ENCODE data around the gene PHOX2A. TPM values are rescaled to one million over a fixed set of nuclear protein-coding genes. Genes with fewer than 3 reads are reported as not detected.

PHOX2A gene
- total RNA-seq, 2 experiments from 2014 or later, result not detected

GRCh38 chr11:72236774-72237111, 7.2 kb downstream of the PHOX2A start:
- CTCF ChIA-PET, result interaction anchor here (0.9 to 2.9 kb wide), 7 partner anchors 11 to 259 kb away, joined by 3 to 14 read pairs (median 5); partner anchors contain the start of gene INPPL1
- no peak for DNase-seq
- H3K27ac Mint-ChIP-seq, result no peak overlapping the region
- peaks cover 12% of the 10 kb centered on the region for H3K4me1 Mint-ChIP-seq
- H3K36me3 Mint-ChIP-seq (ENCODE audit: low read depth), result peaks cover 45% of the 10 kb centered on the region
- POLR2A ChIA-PET, result interaction anchor here (0.8 to 2.0 kb wide), 3 partner anchors 9 to 13 kb away, joined by 3 to 8 read pairs (median 3); partner anchors contain the start of gene INPPL1
- no peaks in the 10 kb centered on the region for H3K9me3 Mint-ChIP-seq
- H3K4me3 Mint-ChIP-seq, result no peak overlapping the region
- H3K27me3 Mint-ChIP-seq, result peaks cover 25% of the 10 kb centered on the region

- DNase-seq, result no peak
- Mint-ChIP-seq H3K4me3 (no peak overlapping the region), H3K4me1 (peaks cover 12% of the 10 kb centered on the region), H3K27me3 (peaks cover 20% of the 10 kb centered on the region), H3K36me3 (ENCODE audit: low read depth) (peaks cover 50% of the 10 kb centered on the region), H3K27ac (no peak overlapping the region), H3K9me3 (no peaks in the 10 kb centered on the region)
- POLR2A ChIA-PET, result interaction anchor here (0.6 to 2.0 kb wide), 4 partner anchors 8 to 13 kb away, joined by 3 to 8 read pairs (median 3); partner anchors contain the start of gene INPPL1
- CTCF ChIA-PET, result interaction anchor here (0.7 to 2.9 kb wide), 7 partner anchors 13 to 259 kb away, joined by 3 to 11 read pairs (median 5); no protein-coding TSS in a partner anchor
Observed at GRCh38 chr11:72236083-72236697, 7.8 kb downstream of the PHOX2A start.

GRCh38 chr11:72235351-72236057, 8.5 kb downstream of the PHOX2A start:
- Mint-ChIP-seq H3K36me3 (ENCODE audit: low read depth) (peaks cover 52% of the 10 kb centered on the region), H3K9me3 (no peaks in the 10 kb centered on the region), H3K27ac (no peak overlapping the region), H3K4me3 (no peak overlapping the region), H3K4me1 (peaks cover 7% of the 10 kb centered on the region), H3K27me3 (peaks cover 13% of the 10 kb centered on the region)
- CTCF ChIA-PET, result interaction anchor here (0.7 to 2.9 kb wide), 4 partner anchors 25 to 258 kb away, joined by 3 to 11 read pairs (median 4); no protein-coding TSS in a partner anchor
- POLR2A ChIA-PET, result interaction anchor here (0.6 to 2.0 kb wide), 3 partner anchors 7 to 12 kb away, joined by 3 to 8 read pairs (median 3); partner anchors contain the start of gene INPPL1
- no peak for DNase-seq

DNA sequence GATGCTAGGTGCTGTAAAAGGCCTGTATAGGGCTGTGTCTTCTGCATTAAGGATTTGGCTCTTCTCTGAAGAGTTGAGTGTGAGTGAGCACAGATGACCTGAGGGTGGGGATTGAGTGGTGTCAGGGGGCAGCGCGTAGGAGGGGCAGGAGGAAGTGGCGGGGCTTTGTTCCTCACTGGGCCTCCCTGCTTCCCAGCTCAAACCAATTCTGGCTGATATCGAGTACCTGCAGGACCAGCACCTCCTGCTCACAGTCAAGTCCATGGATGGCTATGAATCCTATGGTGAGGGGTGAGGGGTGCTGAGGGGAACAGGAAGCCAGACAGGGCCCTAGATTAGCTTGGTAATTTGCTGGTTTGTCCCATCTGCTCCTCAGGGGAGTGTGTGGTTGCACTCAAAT, 9.1 kb downstream of the PHOX2A start:
- DNase-seq, result no peak
- Mint-ChIP-seq H3K9me3 (no peaks in the 10 kb centered on the region), H3K27ac (no peak overlapping the region), H3K36me3 (ENCODE audit: low read depth) (peaks cover 49% of the 10 kb centered on the region), H3K27me3 (peaks cover 9% of the 10 kb centered on the region), H3K4me1 (peaks cover 4% of the 10 kb centered on the region), H3K4me3 (no peak overlapping the region)
- CTCF ChIA-PET, result no interaction called here
- POLR2A ChIA-PET, result no interaction called here

- peak overlapping the region; percentile 38 for H3K27ac Mint-ChIP-seq
- POLR2A ChIA-PET, result no interaction called here
- H3K4me3 Mint-ChIP-seq, result no peak overlapping the region
- CTCF ChIA-PET, result no interaction called here
- H3K9me3 Mint-ChIP-seq, result no peaks in the 10 kb centered on the region
- DNase-seq, result no peak
- peaks cover 4% of the 10 kb centered on the region for H3K4me1 Mint-ChIP-seq
- peaks cover 9% of the 10 kb centered on the region for H3K27me3 Mint-ChIP-seq
- peaks cover 53% of the 10 kb centered on the region for H3K36me3 Mint-ChIP-seq (ENCODE audit: low read depth)
Observed at GRCh38 chr11:72234514-72234830, 9.5 kb downstream of the PHOX2A start.

GRCh38 chr11:72233773-72234513, 10.0 kb downstream of the PHOX2A start:
- POLR2A ChIA-PET, result no interaction called here
- H3K36me3 Mint-ChIP-seq (ENCODE audit: low read depth), result peaks cover 58% of the 10 kb centered on the region
- CTCF ChIA-PET, result no interaction called here

GRCh38 chr11:72233056-72233772, 10.8 kb downstream of the PHOX2A start:
- no peak overlapping the region for H3K27ac Mint-ChIP-seq
- POLR2A ChIA-PET, result no interaction called here
- H3K4me1 Mint-ChIP-seq, result no peaks in the 10 kb centered on the region
- no peaks in the 10 kb centered on the region for H3K9me3 Mint-ChIP-seq
- peaks cover 60% of the 10 kb centered on the region for H3K36me3 Mint-ChIP-seq (ENCODE audit: low read depth)
- no peak for DNase-seq
- no peak overlapping the region for H3K4me3 Mint-ChIP-seq
- H3K27me3 Mint-ChIP-seq, result peaks cover under 1% of the 10 kb centered on the region
- CTCF ChIA-PET, result no interaction called here

More at GRCh38 chr11:72233773-72234513, 10.0 kb downstream of the PHOX2A start:
- H3K4me1 Mint-ChIP-seq, result peaks cover under 1% of the 10 kb centered on the region
- peaks cover 4% of the 10 kb centered on the region for H3K27me3 Mint-ChIP-seq
- H3K9me3 Mint-ChIP-seq, result no peaks in the 10 kb centered on the region
- H3K4me3 Mint-ChIP-seq, result no peak overlapping the region
- DNase-seq, result peak; percentile 6
- no peak overlapping the region for H3K27ac Mint-ChIP-seq

DNA sequence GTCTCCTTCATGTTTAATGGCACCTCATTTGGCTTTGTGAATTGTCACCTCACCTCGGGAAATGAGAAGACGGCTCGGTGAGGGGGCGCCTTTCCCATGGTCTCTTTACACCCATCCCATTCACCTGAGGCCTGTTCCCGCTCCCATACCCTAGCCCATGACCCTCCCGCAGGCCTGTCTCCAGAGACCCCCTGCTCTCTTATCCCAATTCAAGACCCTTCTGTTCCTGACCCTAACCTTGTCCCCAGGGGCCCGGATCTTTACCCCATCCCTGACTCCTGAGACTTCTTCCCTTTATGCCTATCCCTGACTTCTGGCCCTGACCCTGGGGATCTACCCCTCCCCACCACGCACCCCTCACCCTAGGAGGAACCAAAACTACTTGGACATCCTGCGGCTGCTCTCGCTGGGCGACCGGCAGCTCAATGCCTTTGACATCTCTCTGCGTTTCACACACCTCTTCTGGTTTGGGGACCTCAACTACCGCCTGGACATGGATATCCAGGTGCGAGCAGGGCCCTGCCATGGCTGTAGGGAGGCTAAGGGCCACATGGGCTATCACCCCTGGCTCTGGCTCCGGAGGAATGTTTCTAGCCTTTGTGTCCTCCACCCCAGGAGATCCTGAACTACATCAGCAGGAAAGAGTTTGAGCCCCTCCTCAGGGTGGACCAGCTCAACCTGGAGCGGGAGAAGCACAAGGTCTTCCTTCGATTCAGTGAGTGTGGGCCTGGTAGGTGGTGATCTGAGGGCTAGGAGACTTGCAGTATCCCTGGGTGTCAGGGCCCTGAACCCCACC, 11.5 kb downstream of the PHOX2A start:
- Mint-ChIP-seq H3K9me3 (no peaks in the 10 kb centered on the region), H3K27ac (no peak overlapping the region), H3K36me3 (ENCODE audit: low read depth) (peaks cover 58% of the 10 kb centered on the region), H3K4me1 (no peaks in the 10 kb centered on the region), H3K27me3 (no peaks in the 10 kb centered on the region), H3K4me3 (no peak overlapping the region)
- POLR2A ChIA-PET, result no interaction called here
- CTCF ChIA-PET, result no interaction called here
- no peak for DNase-seq

DNA sequence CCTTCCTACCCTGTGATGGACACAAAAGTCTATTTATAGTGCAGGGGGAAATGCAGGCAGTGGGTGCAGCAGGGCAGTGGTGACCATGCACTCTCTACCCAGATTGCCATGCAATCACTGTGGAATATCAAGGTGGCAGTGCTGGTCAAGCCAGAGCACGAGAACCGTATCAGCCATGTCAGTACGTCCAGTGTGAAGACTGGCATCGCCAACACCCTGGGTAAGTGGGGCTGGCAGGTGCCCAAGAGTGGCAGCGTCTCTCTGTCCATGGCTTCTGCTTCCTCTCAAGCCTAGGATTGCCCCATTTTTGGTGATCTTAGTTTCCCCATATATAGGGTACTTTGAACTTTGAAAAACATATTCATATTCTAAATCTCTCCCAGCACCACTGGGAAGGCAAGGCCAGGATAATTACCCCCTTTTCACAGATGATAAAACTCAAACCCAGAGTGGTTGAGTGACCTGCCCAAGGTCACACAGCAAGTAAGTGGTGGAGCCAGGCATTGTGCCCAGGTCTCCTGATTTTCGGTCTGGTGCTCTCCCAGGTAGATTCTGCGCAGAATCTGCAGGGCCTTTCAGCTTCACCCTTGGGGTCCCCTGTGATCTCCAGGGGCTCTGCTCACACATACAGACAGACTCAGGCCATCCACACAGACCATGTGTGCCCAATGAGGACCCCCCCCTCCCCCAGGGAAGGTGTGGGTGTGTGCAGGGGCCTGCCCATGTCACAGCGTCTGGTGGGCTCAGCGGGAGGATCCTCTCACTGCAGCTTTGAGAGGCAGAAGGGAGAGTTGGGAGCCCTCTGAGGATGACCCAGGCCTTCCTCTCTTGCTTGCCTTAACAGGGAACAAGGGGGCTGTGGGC, 12.3 kb downstream of the PHOX2A start:
- POLR2A ChIA-PET, result interaction anchor here (0.7 kb wide), 1 partner anchor 11 kb away, joined by 3 read pairs; no protein-coding TSS in a partner anchor
- Mint-ChIP-seq H3K4me3 (no peak overlapping the region), H3K27me3 (no peaks in the 10 kb centered on the region), H3K4me1 (no peaks in the 10 kb centered on the region), H3K27ac (no peak overlapping the region), H3K36me3 (ENCODE audit: low read depth) (peaks cover 51% of the 10 kb centered on the region), H3K9me3 (no peaks in the 10 kb centered on the region)
- CTCF ChIA-PET, result no interaction called here
- DNase-seq, result no peak

DNA sequence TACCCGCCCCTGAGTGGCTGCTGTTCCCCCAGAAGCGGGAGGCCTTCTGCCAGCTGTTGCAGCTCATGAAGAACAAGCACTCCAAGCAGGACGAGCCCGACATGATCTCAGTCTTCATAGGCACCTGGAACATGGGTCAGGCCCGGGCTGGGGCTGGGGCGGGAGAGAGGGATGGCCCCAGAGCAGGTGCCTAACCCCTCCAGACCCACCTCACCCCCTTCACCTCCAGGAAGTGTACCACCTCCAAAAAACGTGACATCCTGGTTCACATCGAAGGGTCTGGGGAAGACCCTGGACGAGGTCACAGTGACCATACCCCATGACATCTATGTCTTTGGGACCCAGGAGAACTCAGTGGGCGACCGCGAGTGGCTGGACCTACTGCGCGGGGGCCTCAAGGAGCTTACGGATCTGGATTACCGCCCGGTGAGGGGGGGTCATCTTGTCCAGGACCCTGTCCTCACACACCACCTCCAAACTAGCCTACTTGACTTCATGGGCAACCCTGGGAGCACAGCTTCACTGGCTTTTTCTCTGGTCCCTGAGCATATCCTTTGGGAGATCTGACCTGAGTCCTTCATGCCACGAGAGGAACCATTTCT, 13.1 kb downstream of the PHOX2A start:
- CTCF ChIA-PET, result no interaction called here
- peak; percentile 5 for DNase-seq
- no peak overlapping the region for H3K4me3 Mint-ChIP-seq
- no peaks in the 10 kb centered on the region for H3K27me3 Mint-ChIP-seq
- peaks cover 49% of the 10 kb centered on the region for H3K36me3 Mint-ChIP-seq (ENCODE audit: low read depth)
- POLR2A ChIA-PET, result no interaction called here
- H3K9me3 Mint-ChIP-seq, result no peaks in the 10 kb centered on the region
- peaks cover 6% of the 10 kb centered on the region for H3K4me1 Mint-ChIP-seq
- no peak overlapping the region for H3K27ac Mint-ChIP-seq
